ENCODE data around the gene MDN1.
"Not testable (repeated sequence)": the region's sequence is repeated elsewhere in the genome, so short reads cannot be mapped to it uniquely, and the experiment has no call there.

Gene MDN1

GRCh38 chr6:89819336-89820130 lies at the start of gene MDN1:
Gene MDN1, minus strand, starts transcription at chr6:89819794. Its CDS starts 187 bp downstream, at chr6:89819607.
- DNase-seq, result peak; percentile 89

GRCh38 chr6:89866024-89866678 lies 46.6 kb upstream of the MDN1 start:
- no peak for DNase-seq

GRCh38 chr6:89862698-89863097 lies 43.1 kb upstream of the MDN1 start:
- DNase-seq, result no peak

GRCh38 chr6:89862273-89862672 lies 42.7 kb upstream of the MDN1 start:
- DNase-seq, result no peak

GRCh38 chr6:89859744-89860143 lies 40.1 kb upstream of the MDN1 start:
- no peak for DNase-seq

- DNase-seq, result no peak
These were observed 38.4 kb upstream of the MDN1 start for GRCh38 chr6:89858041-89858440.

GRCh38 chr6:89853068-89853467 lies 33.5 kb upstream of the MDN1 start:
- no peak for DNase-seq

- DNase-seq, result not testable (repeated sequence)
These were observed 27.9 kb upstream of the MDN1 start for GRCh38 chr6:89847513-89847912.

- DNase-seq, result no peak
These were observed 23.5 kb upstream of the MDN1 start for GRCh38 chr6:89843070-89843469.

- no peak for DNase-seq
These were observed 22.6 kb upstream of the MDN1 start for GRCh38 chr6:89842228-89842627.

- DNase-seq, result no peak
These were observed 20.9 kb upstream of the MDN1 start for GRCh38 chr6:89840538-89840937.

GRCh38 chr6:89836639-89837222 lies 17.1 kb upstream of the MDN1 start:
- no peak for DNase-seq

- DNase-seq, result peak; percentile 65
These were observed 15.5 kb upstream of the MDN1 start for GRCh38 chr6:89834884-89835792.

- no peak for DNase-seq
These were observed 10.7 kb upstream of the MDN1 start for GRCh38 chr6:89830170-89830809.

- DNase-seq, result peak; percentile 98
These were observed 10.0 kb upstream of the MDN1 start, which contains the start of gene CASP8AP2 for GRCh38 chr6:89829472-89830169. Gene CASP8AP2, plus strand, starts transcription at chr6:89829880.

- peak; percentile 41 for DNase-seq
These were observed 9.4 kb upstream of the MDN1 start for GRCh38 chr6:89828988-89829471.

- DNase-seq, result not testable (repeated sequence)
These were observed 8.9 kb upstream of the MDN1 start for GRCh38 chr6:89828475-89828987.

- DNase-seq, result no peak
These were observed 6.5 kb upstream of the MDN1 start for GRCh38 chr6:89826029-89826528.

- DNase-seq, result peak; percentile 33
These were observed 638 bp downstream of the MDN1 start for GRCh38 chr6:89818977-89819335.

GRCh38 chr6:89817481-89817880 lies 2.1 kb downstream of the MDN1 start:
- DNase-seq, result no peak

- DNase-seq, result not testable (repeated sequence)
These were observed 6.2 kb downstream of the MDN1 start for GRCh38 chr6:89813422-89813821.
